SHP77 (cell line): ENCODE measurements around the gene SYNRG.
"Not testable (repeated sequence)": the region's sequence is repeated elsewhere in the genome, so short reads cannot be mapped to it uniquely, and the experiment has no call there.

Experiments used
- DNase-seq, 2 experiments: peaks; one replicate each; lab custom pipeline; 2025; lab: John Stamatoyannopoulos, UW

SYNRG gene

DNA sequence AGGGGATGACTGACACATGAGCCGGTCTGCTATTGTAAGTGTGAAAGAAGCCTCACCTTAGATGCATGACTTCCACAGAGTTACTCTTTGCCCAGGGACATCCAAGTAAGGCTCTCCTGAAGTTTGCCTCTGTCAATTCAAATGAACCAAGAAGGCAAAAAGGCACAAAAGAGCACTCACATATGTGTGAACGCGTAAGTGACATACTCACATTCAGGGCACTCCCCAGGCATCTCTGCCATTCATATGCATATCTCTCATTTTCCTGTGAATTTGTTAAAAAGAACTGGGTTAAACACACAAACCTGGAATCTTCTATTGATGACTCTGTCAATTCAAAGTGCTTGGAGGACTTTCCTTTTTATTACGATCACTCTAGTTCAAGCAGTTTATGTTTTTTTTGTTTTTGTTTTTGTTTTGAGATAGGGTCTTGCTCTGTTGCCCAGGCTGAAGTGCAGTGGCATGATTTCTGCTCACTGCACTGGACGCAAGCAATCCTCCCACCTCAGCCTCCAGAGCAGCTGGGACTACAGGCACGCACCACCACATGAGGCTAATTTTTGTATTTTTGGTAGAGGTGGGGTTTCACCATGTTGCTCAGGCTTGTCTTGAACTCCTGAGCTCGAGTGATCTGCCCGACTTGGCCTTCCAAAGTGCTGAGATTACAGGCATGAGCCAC lies 70.1 kb downstream of the SYNRG start:
- no peak for DNase-seq

DNA sequence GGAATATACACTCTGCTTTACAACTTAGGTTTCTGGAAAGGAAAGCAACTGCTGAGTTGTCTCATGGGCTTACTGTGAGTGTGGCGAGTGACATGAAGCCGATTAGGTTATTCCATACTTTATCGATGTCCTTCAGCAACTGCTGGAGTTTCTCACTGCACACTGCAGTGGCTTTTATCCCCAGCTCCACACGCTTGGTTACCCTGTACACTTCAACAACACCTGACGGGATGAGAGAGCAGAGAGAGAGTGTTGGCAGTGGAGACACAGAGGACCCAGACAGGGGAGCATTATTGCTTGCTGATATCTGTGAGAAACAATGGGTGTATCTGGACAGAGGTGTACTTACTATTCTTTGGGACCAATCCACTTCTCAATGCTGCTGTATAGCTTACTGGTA lies 73.3 kb downstream of the SYNRG start:
- no peak for DNase-seq

- DNase-seq, result no peak
These were observed 76.5 kb downstream of the SYNRG start for GRCh38 chr17:37532756-37533155.

- no peak for DNase-seq
These were observed 78.8 kb downstream of the SYNRG start for GRCh38 chr17:37530420-37530819.

DNA sequence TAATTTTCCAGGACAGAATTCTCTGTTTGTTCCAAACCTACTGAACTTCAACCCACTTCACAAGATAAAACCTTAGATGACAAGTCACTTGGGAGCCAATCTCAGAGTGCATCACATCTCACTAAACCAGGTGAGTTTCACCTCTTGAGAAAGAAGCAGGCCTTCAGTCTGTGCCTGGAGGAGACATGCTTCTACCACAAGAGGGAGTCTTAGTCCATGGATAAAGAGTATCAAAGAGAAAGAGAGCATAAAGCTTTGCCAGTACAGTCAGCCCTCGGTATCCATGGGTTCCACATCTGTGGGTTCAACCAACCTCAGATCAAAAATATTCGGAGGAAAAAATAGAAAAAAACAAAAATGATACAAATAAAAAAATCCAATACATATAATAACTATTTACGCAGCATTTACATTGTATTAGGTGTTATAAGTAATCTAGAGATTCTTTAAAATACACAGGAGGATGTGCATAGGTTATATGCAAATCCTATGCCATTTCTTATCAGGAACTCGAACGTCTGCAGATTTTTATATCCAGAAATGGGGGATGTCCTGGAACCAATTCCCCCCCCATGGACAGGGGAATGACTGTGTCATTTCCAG lies 81.9 kb downstream of the SYNRG start:
- peak; percentile 44 to 51 for DNase-seq

- DNase-seq, result no peak
These were observed 85.5 kb downstream of the SYNRG start for GRCh38 chr17:37523715-37524219.

DNA sequence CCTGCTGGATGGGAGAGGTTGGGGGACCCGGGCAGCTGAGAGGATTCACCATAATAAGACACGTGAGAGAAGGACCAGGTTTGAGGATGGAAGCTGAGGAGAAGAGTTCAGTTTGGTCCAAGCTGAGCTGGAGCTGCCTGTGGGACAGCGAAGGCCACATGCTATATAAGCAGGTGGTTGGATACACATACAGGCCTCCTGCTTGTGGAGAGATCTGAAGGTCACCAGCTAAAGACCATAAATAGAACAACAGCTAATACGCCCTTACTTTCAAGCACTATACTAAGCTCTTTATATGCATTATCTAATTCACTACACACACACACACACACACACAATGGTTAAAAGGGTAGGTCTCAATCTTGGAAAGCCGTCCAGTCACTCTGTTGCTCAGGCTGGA lies 87.4 kb downstream of the SYNRG start:
- no peak for DNase-seq

DNA sequence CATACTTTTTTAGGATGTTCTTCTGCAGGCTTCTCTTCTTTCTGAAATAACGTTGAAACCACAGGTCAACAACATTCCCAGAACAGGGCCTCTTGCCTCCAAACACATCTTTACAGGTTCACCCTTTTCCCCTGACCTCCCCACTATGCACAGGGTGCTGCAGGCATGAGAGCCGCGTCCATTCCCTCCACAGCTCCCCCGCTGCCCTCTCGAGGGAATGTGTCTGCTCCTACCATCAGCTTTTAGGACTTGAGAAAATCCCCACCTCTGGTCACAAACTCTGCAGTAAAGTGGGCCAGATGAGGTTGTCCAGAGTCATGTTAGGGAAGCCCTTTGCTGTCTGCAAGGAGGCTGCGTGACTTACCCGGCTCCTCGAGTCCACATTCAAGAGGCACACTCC lies 89.0 kb downstream of the SYNRG start:
- no peak for DNase-seq

DNA sequence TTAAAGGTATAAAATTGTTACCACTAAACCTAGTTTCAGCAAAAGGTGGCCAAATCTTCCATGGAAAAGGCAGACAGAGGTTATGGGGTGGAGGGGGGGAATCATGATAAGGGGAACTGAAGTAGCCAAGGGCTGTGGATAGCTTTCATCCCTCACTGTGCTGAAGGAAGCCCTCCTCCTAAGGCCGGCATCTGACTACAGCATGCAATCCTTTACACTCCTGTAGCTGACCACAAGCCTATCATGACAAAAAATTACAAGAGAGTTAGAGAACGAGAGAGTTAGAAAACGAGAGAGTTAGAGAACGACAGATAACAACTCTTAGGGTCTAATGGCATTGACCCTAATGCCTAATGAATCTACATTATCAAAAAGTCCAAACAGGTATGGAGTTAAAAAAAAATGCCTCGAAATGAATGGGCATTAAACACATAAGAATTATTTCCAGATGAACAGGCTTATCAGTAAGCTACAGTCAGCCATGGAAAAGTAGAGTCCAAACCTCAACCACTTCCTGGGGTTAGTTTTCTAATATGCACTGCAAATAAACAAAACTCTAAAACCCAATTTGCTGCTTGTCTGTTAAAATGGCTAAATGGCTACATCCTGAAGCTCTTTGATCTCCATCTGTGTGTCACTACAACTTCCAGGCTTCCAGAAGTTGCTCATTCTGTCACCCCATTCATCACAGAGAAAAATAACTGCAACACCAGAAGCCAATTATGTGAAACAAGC lies 89.8 kb downstream of the SYNRG start:
- DNase-seq, result no peak

DNA sequence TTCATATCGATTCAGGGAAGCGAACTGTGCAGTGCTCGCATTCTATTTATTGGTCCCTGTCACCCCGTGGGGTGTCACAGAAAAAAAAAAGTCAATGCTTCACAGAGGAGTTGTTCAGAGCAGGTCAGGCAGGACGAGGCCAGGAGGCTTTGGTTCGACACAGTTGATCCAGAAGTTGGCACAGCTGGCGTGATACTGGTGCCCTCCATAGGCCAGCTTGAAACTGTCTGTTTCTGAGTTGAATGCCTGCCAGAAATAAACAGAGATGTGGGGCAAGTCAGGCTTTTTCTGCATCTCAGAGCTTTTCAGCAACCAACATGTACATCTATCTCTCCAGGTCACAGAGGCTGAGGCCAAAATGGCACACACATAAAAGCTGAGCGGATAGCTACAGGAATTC lies 90.4 kb downstream of the SYNRG start:
- DNase-seq, result no peak

DNA sequence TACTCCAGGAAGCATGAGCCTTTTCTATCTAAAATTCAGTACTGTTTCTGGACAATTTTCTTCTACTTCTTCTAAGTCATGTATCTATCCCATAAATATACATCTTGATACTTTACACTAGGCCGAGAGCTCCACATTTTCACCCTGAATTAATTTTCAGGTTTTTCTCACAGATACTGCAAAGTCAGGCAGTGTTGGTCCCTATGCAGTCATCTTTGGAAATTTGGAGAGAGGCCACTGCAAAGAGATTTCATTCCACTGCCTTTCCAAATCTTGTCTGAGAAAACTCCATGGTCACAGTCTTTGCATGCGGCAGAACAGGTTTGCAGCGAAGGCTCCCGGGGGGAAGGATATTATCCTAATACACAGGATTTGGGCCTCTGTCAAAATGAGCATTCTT lies 91.3 kb downstream of the SYNRG start:
- DNase-seq, result no peak

DNA sequence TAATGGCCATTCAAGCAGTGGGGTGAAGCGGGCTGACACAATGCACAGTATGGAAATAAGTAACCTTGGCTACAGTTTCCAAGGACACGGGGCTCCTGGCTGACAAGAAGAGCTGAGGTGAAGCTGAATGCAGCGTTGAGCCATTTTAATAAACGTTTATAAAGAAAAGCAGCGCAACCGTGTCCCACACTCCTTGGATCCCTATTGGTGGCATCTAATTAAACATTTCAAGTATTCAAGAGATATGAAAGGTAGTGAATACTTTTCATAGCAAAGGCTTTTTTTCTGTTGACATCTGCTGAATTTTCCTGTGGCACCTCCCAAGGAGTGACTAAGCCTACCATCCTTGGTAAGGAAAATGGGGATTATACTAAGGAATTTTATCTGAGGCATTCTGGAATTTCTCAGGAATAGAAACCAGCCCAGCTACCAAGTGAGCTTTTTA lies 93.1 kb downstream of the SYNRG start:
- no peak for DNase-seq

- no peak for DNase-seq
These were observed 95.5 kb downstream of the SYNRG start for GRCh38 chr17:37513711-37514110.

DNA sequence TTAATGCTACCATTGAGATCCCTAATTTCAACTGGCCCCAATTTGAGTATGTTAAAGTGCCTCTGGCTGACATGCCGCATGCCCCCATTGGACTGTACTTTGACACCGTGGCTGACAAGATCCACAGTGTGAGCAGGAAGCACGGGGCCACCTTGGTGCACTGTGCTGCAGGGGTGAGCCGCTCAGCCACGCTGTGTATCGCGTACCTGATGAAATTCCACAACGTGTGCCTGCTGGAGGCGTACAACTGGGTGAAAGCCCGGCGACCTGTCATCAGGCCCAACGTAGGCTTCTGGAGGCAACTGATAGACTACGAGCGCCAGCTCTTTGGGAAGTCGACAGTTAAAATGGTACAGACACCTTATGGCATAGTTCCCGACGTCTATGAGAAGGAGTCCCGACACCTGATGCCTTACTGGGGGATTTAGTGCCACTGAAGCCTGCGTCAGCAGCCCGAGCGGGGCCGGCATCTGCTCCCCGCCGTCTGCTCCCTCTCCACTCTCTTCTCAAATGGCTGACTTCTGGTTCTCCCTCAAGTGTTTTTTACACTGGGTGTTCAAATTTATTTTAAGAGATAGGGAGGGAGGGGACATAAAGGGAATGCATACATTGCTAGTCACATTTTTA lies 96.7 kb downstream of the SYNRG start:
- DNase-seq, result no peak

DNA sequence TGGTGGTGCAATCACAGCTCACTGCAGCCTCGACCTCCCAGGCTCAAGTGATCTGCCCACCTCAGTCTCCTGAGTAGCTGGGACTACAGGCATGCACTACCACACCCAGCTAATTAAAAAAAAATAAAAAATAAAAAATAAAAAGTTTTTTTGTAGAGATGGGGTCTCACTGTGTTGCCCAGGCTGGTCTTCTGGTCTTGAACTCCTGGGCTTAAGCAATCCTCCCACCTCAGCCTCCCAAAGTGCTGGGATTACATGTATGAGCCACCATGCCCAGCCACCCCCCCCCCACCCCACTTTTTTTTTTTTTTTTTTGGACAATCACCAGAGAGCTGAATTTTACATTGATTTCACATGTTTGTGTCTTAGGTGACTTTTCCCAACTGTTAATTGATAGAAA lies 97.6 kb downstream of the SYNRG start:
- DNase-seq, result not testable (repeated sequence)

GRCh38 chr17:37510056-37510455 lies 99.2 kb downstream of the SYNRG start:
- no peak for DNase-seq

DNA sequence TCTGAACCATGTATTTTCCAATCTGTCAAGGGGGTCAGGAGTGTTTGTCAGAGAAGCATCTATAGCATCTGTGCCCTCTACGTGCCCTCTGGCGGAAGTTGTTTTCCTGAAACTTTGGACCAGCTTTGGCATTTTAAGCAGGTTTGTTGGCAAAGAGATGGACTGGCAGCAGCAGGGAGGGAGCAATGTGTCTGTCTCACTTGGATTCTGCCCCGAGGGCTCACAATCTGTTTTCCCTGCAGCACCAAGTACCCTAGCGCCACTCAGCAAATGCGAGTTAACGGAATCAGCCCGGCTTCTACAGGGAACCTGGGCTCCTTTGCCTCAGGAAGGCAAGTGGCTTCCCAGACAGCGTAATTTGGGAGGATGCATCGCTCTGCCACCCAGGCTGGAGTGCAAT lies 102.1 kb downstream of the SYNRG start:
- DNase-seq, result no peak

DNA sequence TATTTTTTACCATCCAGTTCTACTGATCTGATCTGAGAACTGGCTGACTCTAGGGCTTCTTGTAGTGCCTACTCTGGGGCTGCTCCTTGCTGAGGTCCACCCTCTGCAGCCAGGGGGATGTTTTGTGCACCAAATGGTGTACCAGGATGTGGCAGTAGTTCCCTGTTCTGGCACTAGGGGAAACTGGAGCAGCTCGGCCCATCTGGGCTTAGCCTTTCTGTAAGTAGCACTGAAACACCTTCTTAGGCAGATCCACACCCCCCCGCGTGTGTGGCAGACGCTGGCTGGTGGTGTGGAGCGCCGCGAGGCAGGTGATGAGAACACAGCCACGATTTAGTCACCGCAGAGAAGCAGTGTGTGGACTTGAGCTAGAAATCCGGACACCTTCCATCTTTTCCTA lies 102.5 kb downstream of the SYNRG start:
- peak; percentile 16 to 36 for DNase-seq

DNA sequence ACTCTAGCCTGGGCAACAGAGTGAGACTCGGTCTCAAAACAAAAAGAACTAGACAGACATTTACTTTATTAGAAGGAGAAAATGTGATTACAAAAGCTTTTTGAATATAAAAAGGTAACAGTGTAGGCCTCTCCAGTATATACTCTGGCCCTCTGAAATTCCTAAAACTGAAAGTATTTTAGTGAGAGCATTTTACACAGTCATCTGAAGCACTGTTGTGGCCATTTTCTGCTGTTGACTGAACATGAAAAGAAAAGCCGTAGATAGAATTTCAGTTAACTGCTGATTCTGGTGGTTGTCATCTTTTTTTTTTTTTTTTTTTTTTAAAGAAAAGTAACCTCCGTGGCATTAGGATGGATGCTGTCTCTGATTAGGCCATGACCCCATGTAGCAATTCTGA lies 103.9 kb downstream of the SYNRG start:
- DNase-seq, result no peak

GRCh38 chr17:37503148-37503547 lies 106.1 kb downstream of the SYNRG start:
- no peak for DNase-seq

GRCh38 chr17:37502009-37502936 lies 106.9 kb downstream of the SYNRG start:
- DNase-seq, result no peak

DNA sequence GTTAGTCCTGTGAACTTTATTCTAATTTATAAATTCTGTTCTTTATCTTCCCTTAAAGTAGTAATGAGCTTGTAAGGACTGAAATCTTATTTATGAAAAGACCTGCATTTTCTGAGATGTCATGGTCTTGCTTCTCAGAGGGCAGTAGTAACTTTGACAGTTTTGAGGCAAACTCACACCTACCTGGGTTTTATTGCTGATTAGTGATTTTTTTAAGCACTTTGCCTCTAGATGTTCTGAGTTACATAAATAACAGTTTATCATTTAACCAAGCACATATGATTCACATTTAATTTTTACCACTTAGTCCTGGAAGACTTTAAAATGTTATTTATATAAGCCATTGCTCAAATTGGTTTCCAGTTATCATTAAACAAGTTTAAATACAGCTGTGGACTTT lies 108.8 kb downstream of the SYNRG start:
- DNase-seq, result no peak
